ENCODE data around the gene HSPA12B. TPM values are rescaled to one million over a fixed set of nuclear protein-coding genes. Genes with fewer than 3 reads are reported as not detected.

Gene HSPA12B
- total and polyA plus RNA-seq, 2 donors, result 1.5 to 2.3 TPM

GRCh38 chr20:3765171-3765882 is 32.8 kb downstream of the HSPA12B start:
- H3K4me3 ChIP-seq (ENCODE audit: low read length in 2 of 2), result no peak overlapping the region
- H3K9me3 ChIP-seq (ENCODE audit: control insufficient read depth in 2 of 2, insufficient read depth in 1 of 2, low read length in 1 of 2), result no peaks in the 10 kb centered on the region
- peaks cover 0 to 8% of the 10 kb centered on the region in 2 donors for H3K27me3 ChIP-seq (ENCODE audit: control insufficient read depth in 2 of 2, insufficient read depth in 1 of 2, low read length in 1 of 2)
- H3K4me1 ChIP-seq (ENCODE audit: control insufficient read depth in 2 of 2, insufficient read depth in 2 of 2, low read length in 2 of 2), result peaks cover 14 to 28% of the 10 kb centered on the region in 2 donors
- H3K36me3 ChIP-seq (ENCODE audit: control insufficient read depth in 2 of 2, insufficient read depth in 2 of 2, low read length in 1 of 2), result no peaks in the 10 kb centered on the region
- 96% methylated on average over 3 of the region's 3 CpGs for WGBS
- DNase-seq (ENCODE audit: low read depth in 6 of 9, low spot score in 9 of 9), result no peak
- no peak overlapping the region for H3K27ac ChIP-seq (ENCODE audit: low read depth in 1 of 2, low read length in 1 of 2)

- no peaks in the 10 kb centered on the region for H3K9me3 ChIP-seq (ENCODE audit: control insufficient read depth in 2 of 2, insufficient read depth in 1 of 2, low read length in 1 of 2)
- peaks cover 0 to 8% of the 10 kb centered on the region in 2 donors for H3K27me3 ChIP-seq (ENCODE audit: control insufficient read depth in 2 of 2, insufficient read depth in 1 of 2, low read length in 1 of 2)
- H3K36me3 ChIP-seq (ENCODE audit: control insufficient read depth in 2 of 2, insufficient read depth in 2 of 2, low read length in 1 of 2), result no peaks in the 10 kb centered on the region
- peaks cover 14 to 28% of the 10 kb centered on the region in 2 donors for H3K4me1 ChIP-seq (ENCODE audit: control insufficient read depth in 2 of 2, insufficient read depth in 2 of 2, low read length in 2 of 2)
- H3K4me3 ChIP-seq (ENCODE audit: low read length in 2 of 2), result peak overlapping the region in 1 of 2 donors; percentile 55
- no peak overlapping the region for H3K27ac ChIP-seq (ENCODE audit: low read depth in 1 of 2, low read length in 1 of 2)
- DNase-seq (ENCODE audit: low read depth in 6 of 9, low spot score in 9 of 9), result no peak
- WGBS, result 56% methylated on average over 9 of the region's 9 CpGs
Measured at GRCh38 chr20:3766422-3767109, 34.1 kb downstream of the HSPA12B start.

- peaks cover 0 to 8% of the 10 kb centered on the region in 2 donors for H3K27me3 ChIP-seq (ENCODE audit: control insufficient read depth in 2 of 2, insufficient read depth in 1 of 2, low read length in 1 of 2)
- peaks cover 14 to 28% of the 10 kb centered on the region in 2 donors for H3K4me1 ChIP-seq (ENCODE audit: control insufficient read depth in 2 of 2, insufficient read depth in 2 of 2, low read length in 2 of 2)
- no peak overlapping the region for H3K27ac ChIP-seq (ENCODE audit: low read depth in 1 of 2, low read length in 1 of 2)
- DNase-seq (ENCODE audit: low read depth in 6 of 9, low spot score in 9 of 9), result no peak
- WGBS, result 5% methylated on average over 21 of the region's 21 CpGs
- peak overlapping the region; percentile 55 to 81 for H3K4me3 ChIP-seq (ENCODE audit: low read length in 2 of 2)
- H3K36me3 ChIP-seq (ENCODE audit: control insufficient read depth in 2 of 2, insufficient read depth in 2 of 2, low read length in 1 of 2), result no peaks in the 10 kb centered on the region
- H3K9me3 ChIP-seq (ENCODE audit: control insufficient read depth in 2 of 2, insufficient read depth in 1 of 2, low read length in 1 of 2), result no peaks in the 10 kb centered on the region
Measured at GRCh38 chr20:3767110-3767426, 34.6 kb downstream of the HSPA12B start.

GRCh38 chr20:3767427-3768341 is 35.2 kb downstream of the HSPA12B start, which contains the start of gene ADISSP:
TSS of gene ADISSP (minus strand) at chr20:3767753. CDS start at chr20:3760100, 7,653 bp downstream.
- DNase-seq (ENCODE audit: low read depth in 6 of 9, low spot score in 9 of 9), result peak; percentile 82 to 98 (median 93)
- H3K36me3 ChIP-seq (ENCODE audit: control insufficient read depth in 2 of 2, insufficient read depth in 2 of 2, low read length in 1 of 2), result no peaks in the 10 kb centered on the region
- under 1% methylated on average over 80 of the region's 80 CpGs for WGBS
- peaks cover 14 to 28% of the 10 kb centered on the region in 2 donors for H3K4me1 ChIP-seq (ENCODE audit: control insufficient read depth in 2 of 2, insufficient read depth in 2 of 2, low read length in 2 of 2)
- H3K4me3 ChIP-seq (ENCODE audit: low read length in 2 of 2), result peak within 1 kb of the TSS; percentile 81 to 84
- no peaks in the 10 kb centered on the region for H3K9me3 ChIP-seq (ENCODE audit: control insufficient read depth in 2 of 2, insufficient read depth in 1 of 2, low read length in 1 of 2)
- peak within 1 kb of the TSS; percentile 87 to 91 for H3K27ac ChIP-seq (ENCODE audit: low read depth in 1 of 2, low read length in 1 of 2)
- peaks cover 0 to 8% of the 10 kb centered on the region in 2 donors for H3K27me3 ChIP-seq (ENCODE audit: control insufficient read depth in 2 of 2, insufficient read depth in 1 of 2, low read length in 1 of 2)

- Histone ChIP-seq H3K36me3 (ENCODE audit: control insufficient read depth in 2 of 2, insufficient read depth in 2 of 2, low read length in 1 of 2) (no peaks in the 10 kb centered on the region), H3K4me3 (ENCODE audit: low read length in 2 of 2) (peak overlapping the region; percentile 81 to 84), H3K27me3 (ENCODE audit: control insufficient read depth in 2 of 2, insufficient read depth in 1 of 2, low read length in 1 of 2) (peaks cover 0 to 8% of the 10 kb centered on the region in 2 donors), H3K4me1 (ENCODE audit: control insufficient read depth in 2 of 2, insufficient read depth in 2 of 2, low read length in 2 of 2) (peaks cover 14 to 28% of the 10 kb centered on the region in 2 donors), H3K27ac (ENCODE audit: low read depth in 1 of 2, low read length in 1 of 2) (peak overlapping the region; percentile 87 to 91), H3K9me3 (ENCODE audit: control insufficient read depth in 2 of 2, insufficient read depth in 1 of 2, low read length in 1 of 2) (no peaks in the 10 kb centered on the region)
- WGBS, result 2% methylated on average over 51 of the region's 51 CpGs
- peak; percentile 52 to 90 (median 71) for DNase-seq (ENCODE audit: low read depth in 6 of 9, low spot score in 9 of 9)
Measured at GRCh38 chr20:3768342-3769130, 36.1 kb downstream of the HSPA12B start.

- H3K36me3 ChIP-seq (ENCODE audit: control insufficient read depth in 2 of 2, insufficient read depth in 2 of 2, low read length in 1 of 2), result no peaks in the 10 kb centered on the region
- H3K27me3 ChIP-seq (ENCODE audit: control insufficient read depth in 2 of 2, insufficient read depth in 1 of 2, low read length in 1 of 2), result peaks cover 0 to 23% of the 10 kb centered on the region in 2 donors
- H3K27ac ChIP-seq (ENCODE audit: low read depth in 1 of 2, low read length in 1 of 2), result no peak overlapping the region
- WGBS, result 92% methylated on average over 7 of the region's 7 CpGs
- H3K4me1 ChIP-seq (ENCODE audit: control insufficient read depth in 2 of 2, insufficient read depth in 2 of 2, low read length in 2 of 2), result peaks cover 14 to 22% of the 10 kb centered on the region in 2 donors
- no peak for DNase-seq (ENCODE audit: low read depth in 6 of 9, low spot score in 9 of 9)
- no peak overlapping the region for H3K4me3 ChIP-seq (ENCODE audit: low read length in 2 of 2)
- peaks cover 0 to 2% of the 10 kb centered on the region in 2 donors for H3K9me3 ChIP-seq (ENCODE audit: control insufficient read depth in 2 of 2, insufficient read depth in 1 of 2, low read length in 1 of 2)
Measured at GRCh38 chr20:3771552-3772058, 39.1 kb downstream of the HSPA12B start.

GRCh38 chr20:3775457-3776108 is 43.1 kb downstream of the HSPA12B start:
- 97% methylated on average over 4 of the region's 4 CpGs for WGBS
- Histone ChIP-seq H3K9me3 (ENCODE audit: control insufficient read depth in 2 of 2, insufficient read depth in 1 of 2, low read length in 1 of 2) (peaks cover 0 to 2% of the 10 kb centered on the region in 2 donors), H3K36me3 (ENCODE audit: control insufficient read depth in 2 of 2, insufficient read depth in 2 of 2, low read length in 1 of 2) (no peaks in the 10 kb centered on the region), H3K4me1 (ENCODE audit: control insufficient read depth in 2 of 2, insufficient read depth in 2 of 2, low read length in 2 of 2) (peaks cover 3 to 13% of the 10 kb centered on the region in 2 donors), H3K27me3 (ENCODE audit: control insufficient read depth in 2 of 2, insufficient read depth in 1 of 2, low read length in 1 of 2) (peaks cover 24 to 54% of the 10 kb centered on the region in 2 donors), H3K27ac (ENCODE audit: low read depth in 1 of 2, low read length in 1 of 2) (no peak overlapping the region), H3K4me3 (ENCODE audit: low read length in 2 of 2) (no peak overlapping the region)
- DNase-seq (ENCODE audit: low read depth in 6 of 9, low spot score in 9 of 9), result no peak

GRCh38 chr20:3777381-3777715 is 44.9 kb downstream of the HSPA12B start:
- Histone ChIP-seq H3K4me1 (ENCODE audit: control insufficient read depth in 2 of 2, insufficient read depth in 2 of 2, low read length in 2 of 2) (peaks cover 9 to 22% of the 10 kb centered on the region in 2 donors), H3K4me3 (ENCODE audit: low read length in 2 of 2) (peak overlapping the region in 1 of 2 donors; percentile 31), H3K9me3 (ENCODE audit: control insufficient read depth in 2 of 2, insufficient read depth in 1 of 2, low read length in 1 of 2) (peaks cover 0 to 2% of the 10 kb centered on the region in 2 donors), H3K27me3 (ENCODE audit: control insufficient read depth in 2 of 2, insufficient read depth in 1 of 2, low read length in 1 of 2) (peaks cover 30 to 65% of the 10 kb centered on the region in 2 donors), H3K27ac (ENCODE audit: low read depth in 1 of 2, low read length in 1 of 2) (no peak overlapping the region), H3K36me3 (ENCODE audit: control insufficient read depth in 2 of 2, insufficient read depth in 2 of 2, low read length in 1 of 2) (no peaks in the 10 kb centered on the region)
- no peak for DNase-seq (ENCODE audit: low read depth in 6 of 9, low spot score in 9 of 9)
- 10% methylated on average over 16 of the region's 16 CpGs for WGBS

Measured in thymus (tissue), 11 donors.